ENCODE measurements around the gene UBE3D.

Gene UBE3D

DNA sequence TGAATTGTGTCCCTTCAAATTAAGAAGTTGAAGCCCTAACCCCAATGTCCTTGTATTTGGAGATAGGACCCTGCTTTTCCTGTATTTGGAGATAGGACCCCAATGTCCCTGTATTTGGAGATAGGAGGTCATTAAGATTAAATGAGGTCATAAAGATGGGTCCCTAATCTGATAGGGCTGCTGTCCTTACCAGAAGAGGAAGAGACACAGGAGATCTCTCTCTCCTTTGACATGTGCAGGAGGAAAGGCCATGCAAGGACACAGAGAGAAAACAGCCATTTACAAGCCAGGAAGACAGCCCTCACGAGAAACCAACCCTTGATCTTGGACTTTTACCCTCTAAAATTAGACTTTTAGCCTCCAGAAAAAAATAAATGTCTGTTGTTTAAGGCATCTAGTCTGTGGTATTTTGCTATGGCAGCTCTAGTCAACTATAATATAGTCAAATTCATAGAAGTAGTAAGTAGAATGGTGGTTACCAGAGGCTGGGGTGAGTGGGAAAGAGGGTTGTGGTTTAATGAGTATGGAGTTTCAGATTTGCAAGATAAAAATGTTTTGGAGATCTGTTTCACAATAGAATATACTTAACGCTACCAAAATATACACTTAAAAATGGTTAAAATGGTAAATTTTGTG lies 59.3 kb downstream of the UBE3D start:
- Histone ChIP-seq H3K27me3 (ENCODE audit: insufficient read depth, low read length) (no peaks in the 10 kb centered on the region), H3K9me3 (ENCODE audit: insufficient read depth, low read depth, low read length) (no peaks in the 10 kb centered on the region), H3K4me1 (ENCODE audit: insufficient read depth, low read length) (no peaks in the 10 kb centered on the region), H3K27ac (ENCODE audit: low read depth, low read length) (no peak overlapping the region), H3K36me3 (ENCODE audit: insufficient read depth, low read length) (peaks cover 8% of the 10 kb centered on the region; the same call in 1 of the 2 replicates), H3K9ac (ENCODE audit: low read depth, low read length) (no peak overlapping the region), H3K4me3 (ENCODE audit: low read length) (no peak overlapping the region)
- 100% methylated on average over 1 of the region's 2 CpGs for whole genome bisulfite sequencing

DNA sequence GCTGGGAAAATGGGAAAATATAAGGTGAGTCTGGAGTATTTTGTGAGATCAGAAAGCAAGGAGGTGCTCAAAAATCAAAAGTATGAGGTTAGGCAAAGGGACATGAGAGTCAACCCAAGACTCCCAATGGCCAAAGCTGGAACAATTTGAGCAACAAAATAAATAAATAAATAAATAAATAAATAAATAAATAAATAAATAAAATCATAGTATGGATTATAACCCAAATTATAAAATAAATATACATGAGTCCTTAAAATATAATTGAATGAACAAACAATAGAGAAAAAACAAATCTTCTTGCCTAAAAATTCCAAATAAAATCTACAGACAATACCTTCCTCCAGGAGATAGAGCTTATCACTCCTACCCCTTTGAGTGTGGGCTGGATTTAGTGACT lies 69.5 kb downstream of the UBE3D start:
- no peaks in the 10 kb centered on the region for H3K27me3 ChIP-seq (ENCODE audit: insufficient read depth, low read length)
- no peak overlapping the region for H3K9ac ChIP-seq (ENCODE audit: low read depth, low read length)
- H3K9me3 ChIP-seq (ENCODE audit: insufficient read depth, low read depth, low read length), result no peaks in the 10 kb centered on the region
- no peaks in the 10 kb centered on the region for H3K4me1 ChIP-seq (ENCODE audit: insufficient read depth, low read length)
- no peak overlapping the region for H3K4me3 ChIP-seq (ENCODE audit: low read length)
- H3K36me3 ChIP-seq (ENCODE audit: insufficient read depth, low read length), result peaks cover 10% of the 10 kb centered on the region; the same call in 1 of the 2 replicates
- H3K27ac ChIP-seq (ENCODE audit: low read depth, low read length), result no peak overlapping the region

DNA sequence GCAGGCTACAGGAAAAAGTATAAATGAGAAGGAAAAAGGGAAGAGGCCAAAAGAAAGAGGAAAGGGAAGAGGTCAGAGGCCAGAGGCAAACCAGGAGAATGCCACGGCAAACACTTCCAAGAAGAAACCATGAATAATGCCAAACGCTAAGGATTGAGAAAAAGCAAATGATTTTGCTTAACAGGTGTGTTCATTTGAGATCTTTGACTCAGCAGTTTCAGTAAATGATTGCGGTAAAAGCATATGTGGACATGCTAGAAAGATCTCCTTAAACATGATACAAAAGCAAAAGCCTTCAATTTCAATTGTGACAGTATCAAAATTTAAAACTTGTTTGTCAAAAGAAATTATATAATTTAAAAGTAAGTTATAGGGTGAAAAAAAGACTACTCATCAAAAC lies 70.6 kb downstream of the UBE3D start:
- no peak overlapping the region for H3K27ac ChIP-seq (ENCODE audit: low read depth, low read length)
- peaks cover 8% of the 10 kb centered on the region; the same call in 1 of the 2 replicates for H3K36me3 ChIP-seq (ENCODE audit: insufficient read depth, low read length)
- H3K27me3 ChIP-seq (ENCODE audit: insufficient read depth, low read length), result no peaks in the 10 kb centered on the region
- H3K4me3 ChIP-seq (ENCODE audit: low read length), result no peak overlapping the region
- H3K4me1 ChIP-seq (ENCODE audit: insufficient read depth, low read length), result no peaks in the 10 kb centered on the region
- no peaks in the 10 kb centered on the region for H3K9me3 ChIP-seq (ENCODE audit: insufficient read depth, low read depth, low read length)
- 91% methylated on average over 3 of the region's 3 CpGs for WGBS
- H3K9ac ChIP-seq (ENCODE audit: low read depth, low read length), result no peak overlapping the region

DNA sequence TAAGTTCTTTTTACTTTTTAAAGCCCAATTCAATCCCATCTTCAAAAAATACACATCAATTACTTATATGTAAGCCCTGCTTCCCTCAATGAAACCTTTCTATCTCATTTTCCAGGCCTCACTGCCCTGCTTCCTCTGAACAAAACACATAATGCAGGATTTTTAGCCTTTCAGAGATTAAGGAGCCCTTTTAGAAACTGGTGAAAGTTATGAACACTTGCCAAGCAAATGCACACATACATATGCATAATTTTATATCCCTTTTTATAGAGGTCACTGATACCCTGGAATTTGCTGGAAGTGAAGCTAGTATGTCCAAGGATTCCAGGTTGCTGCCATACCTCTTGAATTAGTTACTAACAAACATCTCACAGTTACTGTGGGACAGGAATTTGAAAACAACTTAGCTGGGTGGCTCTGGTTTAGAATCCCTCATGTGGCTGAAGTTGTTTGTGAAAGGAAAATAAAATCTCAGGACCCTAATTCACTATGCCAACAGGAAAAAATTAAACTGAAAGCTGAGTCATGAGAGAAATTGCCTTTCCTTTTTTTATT lies 75.8 kb downstream of the UBE3D start:
- H3K4me1 ChIP-seq (ENCODE audit: insufficient read depth, low read length), result no peaks in the 10 kb centered on the region
- H3K4me3 ChIP-seq (ENCODE audit: low read length), result no peak overlapping the region
- H3K27me3 ChIP-seq (ENCODE audit: insufficient read depth, low read length), result no peaks in the 10 kb centered on the region
- no peak overlapping the region for H3K9ac ChIP-seq (ENCODE audit: low read depth, low read length)
- H3K36me3 ChIP-seq (ENCODE audit: insufficient read depth, low read length), result 0 out of 2 replicates have a peak, but pooled peaks cover 8% of the 10 kb centered on the region
- no peak overlapping the region for H3K27ac ChIP-seq (ENCODE audit: low read depth, low read length)
- H3K9me3 ChIP-seq (ENCODE audit: insufficient read depth, low read depth, low read length), result no peaks in the 10 kb centered on the region

DNA sequence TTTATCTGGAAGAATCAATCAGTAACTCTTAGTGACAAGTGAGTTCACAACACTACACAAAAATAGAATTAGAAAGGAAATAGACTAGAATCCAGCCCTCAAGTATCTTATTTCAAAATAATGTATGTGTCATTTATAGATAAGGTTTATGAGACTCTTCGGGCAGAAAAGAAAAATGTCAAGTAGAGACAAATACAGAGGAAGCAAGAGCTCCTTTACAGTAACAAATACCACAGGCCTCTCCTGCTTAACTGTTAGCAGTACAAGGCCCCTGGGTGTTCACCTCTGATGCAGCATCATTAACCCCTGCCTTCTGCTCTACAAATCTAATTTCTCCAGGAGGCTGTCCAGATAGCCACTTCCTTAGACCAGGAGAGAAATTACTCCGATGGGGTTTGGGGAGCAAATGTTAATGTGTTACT lies 76.7 kb downstream of the UBE3D start:
- no CpG with 5 or more reads among the region's 2 CpGs for WGBS
- Histone ChIP-seq H3K9me3 (ENCODE audit: insufficient read depth, low read depth, low read length) (no peaks in the 10 kb centered on the region), H3K9ac (ENCODE audit: low read depth, low read length) (no peak overlapping the region), H3K4me1 (ENCODE audit: insufficient read depth, low read length) (no peaks in the 10 kb centered on the region), H3K4me3 (ENCODE audit: low read length) (no peak overlapping the region), H3K27me3 (ENCODE audit: insufficient read depth, low read length) (no peaks in the 10 kb centered on the region), H3K27ac (ENCODE audit: low read depth, low read length) (no peak overlapping the region), H3K36me3 (ENCODE audit: insufficient read depth, low read length) (0 out of 2 replicates have a peak, but pooled peaks cover 6% of the 10 kb centered on the region)

DNA sequence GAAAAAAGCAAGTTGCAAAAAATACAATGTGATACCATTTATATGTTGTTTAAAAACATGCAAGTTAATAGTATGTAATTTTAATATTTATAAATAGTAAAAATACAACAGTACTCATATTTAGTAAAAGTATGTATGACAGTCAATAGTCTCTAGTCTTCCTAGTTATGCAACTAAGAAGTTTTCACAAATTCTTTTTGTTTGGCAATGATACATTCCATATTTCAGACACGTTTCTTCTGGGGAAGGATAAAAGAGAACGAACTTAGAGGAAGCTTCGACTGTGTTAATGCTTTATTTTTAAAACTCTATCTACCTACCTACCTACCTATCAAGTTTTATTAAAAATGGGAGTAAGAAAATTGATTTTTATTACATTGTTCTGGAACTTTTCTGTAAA lies 77.7 kb downstream of the UBE3D start:
- Histone ChIP-seq H3K9ac (ENCODE audit: low read depth, low read length) (no peak overlapping the region), H3K36me3 (ENCODE audit: insufficient read depth, low read length) (no peaks in the 10 kb centered on the region), H3K9me3 (ENCODE audit: insufficient read depth, low read depth, low read length) (no peaks in the 10 kb centered on the region), H3K27ac (ENCODE audit: low read depth, low read length) (no peak overlapping the region), H3K4me1 (ENCODE audit: insufficient read depth, low read length) (no peaks in the 10 kb centered on the region), H3K4me3 (ENCODE audit: low read length) (no peak overlapping the region), H3K27me3 (ENCODE audit: insufficient read depth, low read length) (no peaks in the 10 kb centered on the region)
- WGBS, result no CpG with 5 or more reads among the region's 3 CpGs

DNA sequence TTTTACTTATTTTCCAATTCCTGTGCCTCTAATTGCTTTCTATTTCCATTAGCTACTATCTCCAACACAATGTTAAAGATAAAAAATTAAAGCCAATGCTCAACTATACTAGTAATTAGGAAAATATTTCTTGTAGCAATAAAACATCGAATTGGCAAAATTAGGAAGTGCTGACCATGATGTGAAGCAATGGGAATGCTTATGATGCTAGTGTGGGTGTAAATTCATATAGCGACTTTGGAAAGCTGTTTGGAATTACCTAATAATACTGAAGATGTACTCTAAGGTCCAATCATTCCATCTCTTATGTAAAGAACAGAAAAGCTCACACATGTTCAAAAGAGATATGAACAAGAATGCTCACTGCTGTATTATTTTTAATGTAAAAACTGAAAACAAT lies 78.2 kb downstream of the UBE3D start:
- Histone ChIP-seq H3K4me1 (ENCODE audit: insufficient read depth, low read length) (no peaks in the 10 kb centered on the region), H3K9ac (ENCODE audit: low read depth, low read length) (no peak overlapping the region), H3K4me3 (ENCODE audit: low read length) (no peak overlapping the region), H3K36me3 (ENCODE audit: insufficient read depth, low read length) (no peaks in the 10 kb centered on the region), H3K27me3 (ENCODE audit: insufficient read depth, low read length) (no peaks in the 10 kb centered on the region), H3K27ac (ENCODE audit: low read depth, low read length) (no peak overlapping the region), H3K9me3 (ENCODE audit: insufficient read depth, low read depth, low read length) (no peaks in the 10 kb centered on the region)
- 86% methylated on average over 2 of the region's 2 CpGs for WGBS

DNA sequence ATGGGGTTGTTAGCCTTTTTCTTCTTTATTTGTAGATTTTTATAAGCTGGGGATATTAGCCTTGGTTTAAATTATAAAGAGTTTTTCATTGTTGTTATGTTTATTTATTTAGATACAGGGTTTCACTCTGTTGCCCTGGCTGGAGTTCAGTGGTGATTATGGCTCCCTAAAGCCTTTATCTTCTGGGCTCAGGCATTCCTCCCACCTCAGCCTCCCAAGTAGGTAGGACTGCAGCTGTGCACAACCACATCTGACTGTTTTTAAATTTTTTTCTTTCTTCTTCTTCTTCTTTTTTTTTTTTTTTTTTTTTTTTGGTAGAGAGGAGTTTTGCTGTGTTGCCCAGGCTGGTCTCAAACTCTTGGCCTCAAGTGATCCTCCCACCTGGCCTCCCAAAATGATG lies 80.9 kb downstream of the UBE3D start:
- H3K9ac ChIP-seq (ENCODE audit: low read depth, low read length), result no peak overlapping the region
- H3K27me3 ChIP-seq (ENCODE audit: insufficient read depth, low read length), result no peaks in the 10 kb centered on the region
- no peaks in the 10 kb centered on the region; the same call in 1 of the 2 replicates for H3K36me3 ChIP-seq (ENCODE audit: insufficient read depth, low read length)
- no peaks in the 10 kb centered on the region for H3K9me3 ChIP-seq (ENCODE audit: insufficient read depth, low read depth, low read length)
- H3K27ac ChIP-seq (ENCODE audit: low read depth, low read length), result no peak overlapping the region
- H3K4me1 ChIP-seq (ENCODE audit: insufficient read depth, low read length), result no peaks in the 10 kb centered on the region
- no peak overlapping the region for H3K4me3 ChIP-seq (ENCODE audit: low read length)

DNA sequence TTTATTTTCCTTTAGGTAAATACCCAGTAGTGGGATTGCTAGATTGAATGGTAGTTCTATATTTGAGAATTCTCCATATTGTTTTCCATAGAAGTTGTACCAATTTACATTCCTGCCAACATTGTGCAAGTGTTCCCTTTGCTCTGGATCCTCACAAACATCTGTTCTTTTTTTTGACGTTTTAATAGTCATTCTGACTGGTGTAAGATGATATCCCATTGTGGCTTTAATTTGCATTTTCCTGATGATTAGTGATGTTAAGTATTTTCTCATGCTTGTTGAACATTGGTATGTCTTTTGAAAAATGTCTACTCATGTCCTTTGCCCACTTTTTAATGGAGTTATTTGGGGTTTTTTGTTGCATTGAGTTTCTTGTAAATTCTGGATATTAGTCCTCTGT lies 85.6 kb downstream of the UBE3D start:
- no peak overlapping the region for H3K27ac ChIP-seq (ENCODE audit: low read depth, low read length)
- H3K9me3 ChIP-seq (ENCODE audit: insufficient read depth, low read depth, low read length), result no peaks in the 10 kb centered on the region
- no peak overlapping the region for H3K4me3 ChIP-seq (ENCODE audit: low read length)
- 96% methylated on average over 1 of the region's 1 CpG for WGBS
- H3K4me1 ChIP-seq (ENCODE audit: insufficient read depth, low read length), result no peaks in the 10 kb centered on the region
- no peaks in the 10 kb centered on the region; the same call in 1 of the 2 replicates for H3K36me3 ChIP-seq (ENCODE audit: insufficient read depth, low read length)
- no peaks in the 10 kb centered on the region for H3K27me3 ChIP-seq (ENCODE audit: insufficient read depth, low read length)
- no peak overlapping the region for H3K9ac ChIP-seq (ENCODE audit: low read depth, low read length)

DNA sequence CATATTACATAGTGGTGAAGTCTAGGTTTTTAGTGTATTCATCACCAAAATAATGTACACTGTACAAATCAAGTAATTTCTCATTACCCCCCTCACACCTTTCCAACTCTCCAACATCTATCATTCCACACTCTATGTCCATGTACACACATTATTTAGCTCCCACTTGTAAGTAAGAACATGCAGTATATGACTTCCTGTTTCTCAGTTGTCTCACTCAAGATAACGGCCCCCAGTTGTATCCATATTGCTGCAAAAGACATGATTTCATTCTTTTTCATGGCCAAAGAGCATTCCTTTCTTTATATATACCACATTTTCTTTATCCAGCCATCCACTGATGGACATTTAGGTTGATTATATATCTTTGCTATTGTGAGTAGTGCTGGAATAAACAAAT lies 86.0 kb downstream of the UBE3D start:
- no peak overlapping the region for H3K4me3 ChIP-seq (ENCODE audit: low read length)
- H3K36me3 ChIP-seq (ENCODE audit: insufficient read depth, low read length), result no peaks in the 10 kb centered on the region; the same call in 1 of the 2 replicates
- no peaks in the 10 kb centered on the region for H3K4me1 ChIP-seq (ENCODE audit: insufficient read depth, low read length)
- H3K27ac ChIP-seq (ENCODE audit: low read depth, low read length), result no peak overlapping the region
- no peaks in the 10 kb centered on the region for H3K9me3 ChIP-seq (ENCODE audit: insufficient read depth, low read depth, low read length)
- H3K27me3 ChIP-seq (ENCODE audit: insufficient read depth, low read length), result no peaks in the 10 kb centered on the region
- H3K9ac ChIP-seq (ENCODE audit: low read depth, low read length), result no peak overlapping the region
- 94% methylated on average over 1 of the region's 1 CpG for WGBS

DNA sequence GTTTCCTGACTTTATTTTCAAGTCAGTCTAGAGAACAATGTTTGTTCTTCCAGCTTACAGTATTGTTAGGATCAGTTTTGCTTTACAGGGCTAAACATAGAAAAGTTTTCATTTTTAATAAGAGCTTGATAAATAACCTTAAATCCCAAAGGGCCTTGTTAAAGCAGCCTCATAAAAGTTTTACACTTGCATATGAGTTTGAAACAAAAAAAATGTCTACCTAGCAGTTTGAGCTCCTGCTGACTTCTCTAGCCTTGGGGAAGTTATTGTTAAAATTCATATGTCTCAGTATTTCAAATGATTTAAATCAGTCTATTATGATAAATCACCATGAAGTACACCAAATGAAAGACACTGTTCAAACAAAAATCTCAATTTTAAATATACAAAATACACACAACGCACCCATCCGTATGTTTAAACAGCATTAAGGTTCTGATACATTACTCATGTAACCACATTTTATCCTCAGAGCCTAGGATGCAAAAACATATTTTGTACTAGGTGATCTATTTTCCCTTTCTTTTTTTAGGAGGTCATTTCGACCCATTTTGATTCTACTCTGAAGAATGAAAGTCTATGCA lies 87.2 kb downstream of the UBE3D start:
- no peak overlapping the region for H3K27ac ChIP-seq (ENCODE audit: low read depth, low read length)
- no peaks in the 10 kb centered on the region; the same call in 1 of the 2 replicates for H3K36me3 ChIP-seq (ENCODE audit: insufficient read depth, low read length)
- 97% methylated on average over 2 of the region's 3 CpGs for WGBS
- no peaks in the 10 kb centered on the region for H3K9me3 ChIP-seq (ENCODE audit: insufficient read depth, low read depth, low read length)
- no peaks in the 10 kb centered on the region for H3K4me1 ChIP-seq (ENCODE audit: insufficient read depth, low read length)
- no peak overlapping the region for H3K9ac ChIP-seq (ENCODE audit: low read depth, low read length)
- no peaks in the 10 kb centered on the region for H3K27me3 ChIP-seq (ENCODE audit: insufficient read depth, low read length)
- no peak overlapping the region for H3K4me3 ChIP-seq (ENCODE audit: low read length)

Measured in HUES64 (cell line).